BE2C (cell line): ENCODE data around the gene TRIO.

Experiments used
- DNase-seq: peaks from one replicate; pipeline ENCODE4 v3.0.0-alpha.2; 2020
- H3K27me3 ChIP-seq: fragments of 250-450 bp; sonication (Bioruptor Pico); 2 replicates; pipeline ENCODE4 v1.5.1; 2020; ENCODE audit warnings: mild to moderate bottlenecking
- H3K36me3 ChIP-seq: fragments of 250-450 bp; sonication (Bioruptor Pico); 2 replicates; pipeline ENCODE4 v1.5.1; 2020; ENCODE audit warnings: mild to moderate bottlenecking
- H3K4me1 ChIP-seq: fragments of 250-450 bp; sonication (Bioruptor Pico); 2 replicates; pipeline ENCODE4 v1.5.1; 2020
- H3K4me3 ChIP-seq: 2 replicates; pipeline ENCODE4 v1.5.1; 2011; ENCODE audit warnings: low read depth, low read length
- H3K9me3 ChIP-seq: fragments of 250-450 bp; sonication (Bioruptor Pico); 2 replicates; pipeline ENCODE4 v1.5.1; 2020
- TF ChIP-seq, protein P1 (sequence below): IDR thresholded peaks from 2 replicates; pipeline ENCODE4 v1.5.1; 2012; ENCODE audit warnings: mild to moderate bottlenecking, low read depth, low read length

Gene TRIO

DNA sequence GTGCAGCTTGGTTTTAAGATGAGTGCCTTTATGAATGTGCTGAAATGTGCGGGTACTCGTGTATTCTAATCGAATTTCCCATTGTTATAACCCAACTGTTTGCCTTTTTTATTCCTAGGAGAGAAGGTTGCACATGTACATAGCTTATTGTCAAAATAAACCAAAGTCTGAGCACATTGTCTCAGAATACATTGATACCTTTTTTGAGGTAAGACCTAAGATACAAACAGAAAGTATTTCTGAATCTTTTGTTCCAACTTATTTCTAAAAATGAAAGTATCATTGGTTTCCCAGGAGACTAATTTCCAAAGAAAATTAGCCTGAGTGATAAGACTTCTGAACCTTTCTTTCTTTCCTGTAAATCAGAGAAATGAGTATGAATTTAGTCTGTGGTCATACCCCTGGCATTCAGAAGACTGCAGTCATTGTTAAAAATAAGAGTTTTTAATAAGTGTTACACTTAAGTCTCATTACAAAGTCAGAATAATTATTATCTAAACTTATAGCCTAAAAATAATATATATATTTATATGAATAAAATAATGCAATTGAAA is 336.1 kb downstream of the TRIO start:
- no peaks in the 10 kb centered on the region for H3K9me3 ChIP-seq
- H3K4me3 ChIP-seq: no peak overlapping the region
- H3K27me3 ChIP-seq: no peaks in the 10 kb centered on the region
- no peak for DNase-seq
- peaks cover 96% of the 10 kb centered on the region for H3K36me3 ChIP-seq
- no peaks in the 10 kb centered on the region for H3K4me1 ChIP-seq
- TF ChIP-seq, protein P1, sequence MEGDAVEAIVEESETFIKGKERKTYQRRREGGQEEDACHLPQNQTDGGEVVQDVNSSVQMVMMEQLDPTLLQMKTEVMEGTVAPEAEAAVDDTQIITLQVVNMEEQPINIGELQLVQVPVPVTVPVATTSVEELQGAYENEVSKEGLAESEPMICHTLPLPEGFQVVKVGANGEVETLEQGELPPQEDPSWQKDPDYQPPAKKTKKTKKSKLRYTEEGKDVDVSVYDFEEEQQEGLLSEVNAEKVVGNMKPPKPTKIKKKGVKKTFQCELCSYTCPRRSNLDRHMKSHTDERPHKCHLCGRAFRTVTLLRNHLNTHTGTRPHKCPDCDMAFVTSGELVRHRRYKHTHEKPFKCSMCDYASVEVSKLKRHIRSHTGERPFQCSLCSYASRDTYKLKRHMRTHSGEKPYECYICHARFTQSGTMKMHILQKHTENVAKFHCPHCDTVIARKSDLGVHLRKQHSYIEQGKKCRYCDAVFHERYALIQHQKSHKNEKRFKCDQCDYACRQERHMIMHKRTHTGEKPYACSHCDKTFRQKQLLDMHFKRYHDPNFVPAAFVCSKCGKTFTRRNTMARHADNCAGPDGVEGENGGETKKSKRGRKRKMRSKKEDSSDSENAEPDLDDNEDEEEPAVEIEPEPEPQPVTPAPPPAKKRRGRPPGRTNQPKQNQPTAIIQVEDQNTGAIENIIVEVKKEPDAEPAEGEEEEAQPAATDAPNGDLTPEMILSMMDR: no peak

DNA sequence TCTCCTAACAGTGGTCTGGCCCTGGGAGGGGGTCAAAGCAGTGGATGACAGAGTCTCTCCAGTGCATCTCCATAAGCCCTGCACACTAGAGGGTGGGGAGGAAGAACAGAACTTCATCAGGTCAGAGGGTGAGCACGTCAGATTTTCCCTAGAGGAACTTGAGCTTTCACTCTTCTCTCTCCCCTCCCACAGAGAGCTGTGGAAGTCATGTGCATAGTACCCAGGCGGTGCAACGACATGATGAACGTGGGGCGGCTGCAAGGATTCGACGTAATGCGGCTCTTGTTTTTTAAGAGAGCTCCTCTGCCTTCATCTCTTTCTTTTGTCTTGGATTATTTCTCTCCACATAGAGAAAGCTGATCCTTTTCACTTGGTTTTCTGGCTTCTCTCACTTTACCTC is 338.2 kb downstream of the TRIO start:
- H3K4me1 ChIP-seq: no peaks in the 10 kb centered on the region
- H3K4me3 ChIP-seq: no peak overlapping the region
- no peaks in the 10 kb centered on the region for H3K27me3 ChIP-seq
- peaks cover 94% of the 10 kb centered on the region for H3K36me3 ChIP-seq
- H3K9me3 ChIP-seq: no peaks in the 10 kb centered on the region
- TF ChIP-seq, protein P1: no peak
- no peak for DNase-seq

GRCh38 chr5:14482085-14482484 is 338.9 kb downstream of the TRIO start:
- H3K9me3 ChIP-seq: no peaks in the 10 kb centered on the region
- no peak for DNase-seq
- H3K4me3 ChIP-seq: no peak overlapping the region
- H3K4me1 ChIP-seq: no peaks in the 10 kb centered on the region
- H3K27me3 ChIP-seq: no peaks in the 10 kb centered on the region
- peaks cover 95% of the 10 kb centered on the region for H3K36me3 ChIP-seq
- TF ChIP-seq, protein P1: no peak

DNA sequence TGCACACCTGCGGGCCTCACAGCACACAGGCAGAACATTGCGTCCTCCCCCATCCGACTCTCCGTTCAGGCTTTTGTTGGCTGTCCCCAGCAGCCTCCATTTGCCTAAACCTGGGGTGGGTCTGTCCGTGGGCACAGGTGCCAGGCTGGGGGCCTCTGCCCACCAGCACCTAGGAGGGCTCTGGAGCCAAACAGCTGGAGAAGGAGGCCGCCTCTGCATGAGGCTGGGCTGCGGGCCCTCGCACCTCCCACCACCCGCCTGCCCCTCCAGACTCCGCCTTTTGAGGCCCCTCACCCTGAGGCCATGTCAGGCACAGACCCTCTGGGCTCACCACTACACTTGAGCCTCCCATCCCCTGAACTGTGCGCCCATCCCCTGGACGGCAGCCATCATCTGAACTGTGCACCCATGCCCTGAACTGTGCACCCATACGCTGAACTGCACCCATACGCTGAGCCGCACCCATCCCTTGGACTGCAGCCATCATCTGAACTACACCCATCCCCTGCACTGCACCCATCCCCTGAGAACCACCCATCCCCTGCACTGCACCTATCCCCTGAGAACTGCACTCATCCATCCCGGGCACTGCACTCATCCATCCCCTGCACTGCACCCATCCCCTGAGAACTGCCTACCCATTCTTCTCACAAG is 340.5 kb downstream of the TRIO start:
- TF ChIP-seq, protein P1: no peak
- no peak overlapping the region for H3K4me3 ChIP-seq
- no peaks in the 10 kb centered on the region for H3K27me3 ChIP-seq
- H3K4me1 ChIP-seq: no peaks in the 10 kb centered on the region
- no peak for DNase-seq
- H3K9me3 ChIP-seq: no peaks in the 10 kb centered on the region
- peaks cover 91% of the 10 kb centered on the region for H3K36me3 ChIP-seq

DNA sequence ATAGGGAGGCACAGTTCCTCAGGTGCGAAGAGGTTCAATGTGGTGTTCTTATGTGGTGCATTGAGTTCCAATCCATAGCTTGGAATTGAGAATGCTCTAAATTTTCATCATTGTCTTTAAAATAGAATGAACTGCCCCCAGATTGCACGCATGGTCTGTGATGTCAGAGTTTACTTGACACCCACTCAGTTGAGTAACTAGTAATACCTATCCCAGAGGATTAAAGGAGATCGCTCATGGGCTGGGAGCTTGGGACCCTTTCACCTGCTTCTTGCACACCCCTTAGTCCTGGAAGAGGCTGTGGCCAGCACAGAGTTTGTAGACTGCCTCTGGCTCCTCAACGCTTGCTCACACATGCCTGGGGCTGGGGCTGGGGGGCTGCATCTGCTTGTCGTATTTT is 343.3 kb downstream of the TRIO start:
- H3K4me3 ChIP-seq: no peak overlapping the region
- TF ChIP-seq, protein P1: no peak
- DNase-seq: no peak
- H3K36me3 ChIP-seq: peaks cover 88% of the 10 kb centered on the region
- H3K4me1 ChIP-seq: no peaks in the 10 kb centered on the region
- H3K9me3 ChIP-seq: no peaks in the 10 kb centered on the region
- H3K27me3 ChIP-seq: no peaks in the 10 kb centered on the region
